ENCODE measurements around the gene SNRNP70. TPM values are rescaled to one million over a fixed set of nuclear protein-coding genes. Genes with fewer than 3 reads are reported as not detected.
A peak's percentile ranks its signal among the peaks of the same experiment; 100 is the strongest.

SNRNP70 gene
- total and polyA plus RNA-seq, 2 of the 13 experiments (the other 11 are each of a cell fraction or from before 2014, with no cell fraction given) = 150 to 210 TPM

DNA sequence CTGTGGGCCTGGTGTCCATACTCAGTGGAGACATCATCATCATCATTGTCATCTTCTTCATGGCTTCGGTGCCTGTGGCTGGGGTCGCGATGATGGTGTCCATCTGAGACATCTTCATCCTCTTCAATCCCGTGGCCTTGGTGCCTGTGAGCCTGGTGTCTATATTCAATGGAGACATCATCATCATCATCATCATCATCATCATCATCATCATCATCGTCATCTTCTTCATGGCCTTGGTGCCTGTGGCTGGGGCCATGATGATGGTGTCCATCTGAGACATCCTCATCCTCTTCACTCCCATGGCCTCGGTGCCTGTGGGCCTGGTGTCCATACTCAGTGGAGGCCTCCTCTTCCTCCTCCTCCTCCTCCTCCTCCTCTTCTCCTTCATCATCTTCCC, 69.0 kb downstream of the SNRNP70 start:
- Histone ChIP-seq H3K27me3 (ENCODE audit: control insufficient read depth in 1 of 2, insufficient read depth in 2 of 2, low read length in 2 of 2) (no peaks in the 10 kb centered on the region; a peak in 2 of 5 replicates), H3K79me2 (ENCODE audit: insufficient read depth, low read length) (no peaks in the 10 kb centered on the region), H2AFZ (ENCODE audit: low read length) (no peak overlapping the region), H3K27ac (ENCODE audit: extremely low read length, insufficient read depth, low read length) (no peak overlapping the region), H3K36me3 (replicated peaks in 1 of 2; ENCODE audit: control insufficient read depth in 1 of 2, insufficient read depth in 2 of 2, low read length in 2 of 2) (no peaks in the 10 kb centered on the region), H3K4me2 (ENCODE audit: low read depth, low read length) (peak overlapping the region; percentile 59), H3K9me3 (ENCODE audit: low read length) (no peaks in the 10 kb centered on the region), H3K9ac (ENCODE audit: insufficient read depth, low read depth, low read length) (no peak overlapping the region), H4K20me1 (ENCODE audit: insufficient read depth, low read length) (no peaks in the 10 kb centered on the region), H3K4me3 (replicated peaks in 1 of 3; ENCODE audit: insufficient read depth in 1 of 3, low read depth in 2 of 3, low read length in 3 of 3) (peak overlapping the region in 1 of 3 experiments; percentile 64; a peak in 1 of 6 replicates), H3K4me1 (ENCODE audit: insufficient read depth, low read length) (peaks cover 59% of the 10 kb centered on the region)
- intact Hi-C loops (cut with micrococcal nuclease; ENCODE audit: unreplicated experiment) = loop anchor here (10.0 kb wide), 1 partner anchor 51 kb away; no protein-coding TSS in a partner anchor
- peak; percentile 90 for TF ChIP-seq CREB1 (IDR thresholded peaks at IDR 0.05)
- TF ChIP-seq CREB1 (CRISPR knock-in tag; IDR thresholded peaks at IDR 0.05) = no peak
- TF ChIP-seq ZFP1 (CRISPR knock-in tag; IDR thresholded peaks at IDR 0.05) = no peak
- TF ChIP-seq KDM4B (CRISPR knock-in tag; IDR thresholded peaks at IDR 0.05) = no peak
- no peak for TF ChIP-seq TEAD2 (CRISPR knock-in tag; IDR thresholded peaks at IDR 0.05)
- no peak for TF ChIP-seq ZNF746 (CRISPR knock-in tag; IDR thresholded peaks at IDR 0.05)
- TF ChIP-seq TCF7 (IDR thresholded peaks at IDR 0.05; ENCODE audit: low read depth) = no peak
- WGBS (ENCODE audit: low lambda C conversion rate) = 89% methylated on average over 6 of the region's 6 CpGs
- CTCF ChIA-PET (ENCODE audit: low intra/inter-chr PET ratio, low total read pairs) = no interaction called here
- ATAC-seq (no peak), FAIRE-seq (no peak), DNase-seq (ENCODE audit: low spot score) (no peak)
- no TSS peak for BruUV-seq (replicated peaks)
- POLR2A ChIA-PET = interaction anchor here (0.7 to 1.8 kb wide), 3 partner anchors 9 to 45 kb away, joined by 3 to 9 read pairs (median 6); partner anchors contain the start of gene LIN7B
- in situ Hi-C loops (cut with HindIII; ENCODE audit: extremely low pct_ligation_motif_present, low pct_unique_long_range_greater_than_20kb) = loop anchor here (5.0 kb wide), 1 partner anchor 37 kb away; the partner anchor contains the start of genes C19orf73 and PPFIA3

- H3K4me2 ChIP-seq (ENCODE audit: low read depth, low read length) = peak within 1 kb of the TSS; percentile 59
- DNase-seq (ENCODE audit: low spot score) (peak; percentile 47), FAIRE-seq (no peak), ATAC-seq (peak; percentile 53)
- CTCF ChIA-PET (ENCODE audit: low intra/inter-chr PET ratio, low total read pairs) = no interaction called here
- H2AFZ ChIP-seq (ENCODE audit: low read length) = no peak within 1 kb of the TSS
- in situ Hi-C loops (cut with HindIII; ENCODE audit: extremely low pct_ligation_motif_present, low pct_unique_long_range_greater_than_20kb) (loop anchor here (5.0 kb wide), 1 partner anchor 42 kb away; no protein-coding TSS in a partner anchor), intact Hi-C loops (cut with micrococcal nuclease; ENCODE audit: unreplicated experiment) (loop anchor here (10.0 kb wide), 1 partner anchor 50 kb away; no protein-coding TSS in a partner anchor)
- H4K20me1 ChIP-seq (ENCODE audit: insufficient read depth, low read length) = no peaks in the 10 kb centered on the region
- no peaks in the 10 kb centered on the region for H3K36me3 ChIP-seq (replicated peaks in 1 of 2; ENCODE audit: control insufficient read depth in 1 of 2, insufficient read depth in 2 of 2, low read length in 2 of 2)
- no peaks in the 10 kb centered on the region for H3K9me3 ChIP-seq (ENCODE audit: low read length)
- H3K27me3 ChIP-seq (ENCODE audit: control insufficient read depth in 1 of 2, insufficient read depth in 2 of 2, low read length in 2 of 2) = no peaks in the 10 kb centered on the region; a peak in 2 of 5 replicates
- peak within 1 kb of the TSS; percentile 16 to 64 (median 36); a peak in 5 of 6 replicates for H3K4me3 ChIP-seq (replicated peaks in 1 of 3; ENCODE audit: insufficient read depth in 1 of 3, low read depth in 2 of 3, low read length in 3 of 3)
- peak within 1 kb of the TSS; percentile 47; the same call in 1 of the 2 replicates for H3K9ac ChIP-seq (ENCODE audit: insufficient read depth, low read depth, low read length)
- WGBS (ENCODE audit: low lambda C conversion rate) = 8% methylated on average over 14 of the region's 19 CpGs
- peaks cover 60% of the 10 kb centered on the region for H3K4me1 ChIP-seq (ENCODE audit: insufficient read depth, low read length)
- POLR2A ChIA-PET = interaction anchor here (0.7 to 1.8 kb wide), 6 partner anchors 10 to 162 kb away, joined by 3 to 9 read pairs (median 4); partner anchors contain the start of genes LIN7B and RUVBL2
- TSS peak; percentile 77 for BruUV-seq (replicated peaks)
- peak within 1 kb of the TSS; percentile 44 for H3K27ac ChIP-seq (ENCODE audit: extremely low read length, insufficient read depth, low read length)
- H3K79me2 ChIP-seq (ENCODE audit: insufficient read depth, low read length) = no peaks in the 10 kb centered on the region
- TF ChIP-seq ZNF788 (CRISPR knock-in tag; IDR thresholded peaks at IDR 0.05; ENCODE audit: borderline replicate concordance) (peak; percentile 68; the same call in 1 of the 2 replicates), ISX (CRISPR knock-in tag; conservative IDR thresholded peaks at IDR 0.05) (no peak), SRSF1 (optimal IDR thresholded peaks at IDR 0.05; ENCODE audit: low read depth, low read length) (no peak), GABPB1 (CRISPR knock-in tag; IDR thresholded peaks at IDR 0.05) (peak; percentile 81), MEIS2 (CRISPR knock-in tag; IDR thresholded peaks at IDR 0.05) (0 out of 2 replicates have a peak, but pooled peaks have one; percentile 31), NR2F6 (IDR thresholded peaks at IDR 0.05) (0 out of 2 replicates have a peak, but pooled peaks have one; percentile 25), NR2F6 (CRISPR knock-in tag; IDR thresholded peaks at IDR 0.05) (peak; percentile 61; the same call in 1 of the 2 replicates), TRIM24 (CRISPR knock-in tag; IDR thresholded peaks at IDR 0.05) (no peak)
These were observed 70.0 kb downstream of the SNRNP70 start, which contains the start of gene HRC for GRCh38 chr19:49155005-49155819. TSS of gene HRC (minus strand) at chr19:49155396. CDS start at chr19:49155237, 159 bp downstream.
